Measurements from ENCODE around the gene MRPL34.

MRPL34 gene

GRCh38 chr19:17351815-17352435 is 46.3 kb downstream of the MRPL34 start:
- DNase-seq (ENCODE audit: insufficient read length, low spot score) (no peak), FAIRE-seq (no peak)
- TF ChIP-seq, protein P1, sequence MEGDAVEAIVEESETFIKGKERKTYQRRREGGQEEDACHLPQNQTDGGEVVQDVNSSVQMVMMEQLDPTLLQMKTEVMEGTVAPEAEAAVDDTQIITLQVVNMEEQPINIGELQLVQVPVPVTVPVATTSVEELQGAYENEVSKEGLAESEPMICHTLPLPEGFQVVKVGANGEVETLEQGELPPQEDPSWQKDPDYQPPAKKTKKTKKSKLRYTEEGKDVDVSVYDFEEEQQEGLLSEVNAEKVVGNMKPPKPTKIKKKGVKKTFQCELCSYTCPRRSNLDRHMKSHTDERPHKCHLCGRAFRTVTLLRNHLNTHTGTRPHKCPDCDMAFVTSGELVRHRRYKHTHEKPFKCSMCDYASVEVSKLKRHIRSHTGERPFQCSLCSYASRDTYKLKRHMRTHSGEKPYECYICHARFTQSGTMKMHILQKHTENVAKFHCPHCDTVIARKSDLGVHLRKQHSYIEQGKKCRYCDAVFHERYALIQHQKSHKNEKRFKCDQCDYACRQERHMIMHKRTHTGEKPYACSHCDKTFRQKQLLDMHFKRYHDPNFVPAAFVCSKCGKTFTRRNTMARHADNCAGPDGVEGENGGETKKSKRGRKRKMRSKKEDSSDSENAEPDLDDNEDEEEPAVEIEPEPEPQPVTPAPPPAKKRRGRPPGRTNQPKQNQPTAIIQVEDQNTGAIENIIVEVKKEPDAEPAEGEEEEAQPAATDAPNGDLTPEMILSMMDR (IDR thresholded peaks at IDR 0.05; ENCODE audit: insufficient read depth, missing control alignments), result no peak

DNA sequence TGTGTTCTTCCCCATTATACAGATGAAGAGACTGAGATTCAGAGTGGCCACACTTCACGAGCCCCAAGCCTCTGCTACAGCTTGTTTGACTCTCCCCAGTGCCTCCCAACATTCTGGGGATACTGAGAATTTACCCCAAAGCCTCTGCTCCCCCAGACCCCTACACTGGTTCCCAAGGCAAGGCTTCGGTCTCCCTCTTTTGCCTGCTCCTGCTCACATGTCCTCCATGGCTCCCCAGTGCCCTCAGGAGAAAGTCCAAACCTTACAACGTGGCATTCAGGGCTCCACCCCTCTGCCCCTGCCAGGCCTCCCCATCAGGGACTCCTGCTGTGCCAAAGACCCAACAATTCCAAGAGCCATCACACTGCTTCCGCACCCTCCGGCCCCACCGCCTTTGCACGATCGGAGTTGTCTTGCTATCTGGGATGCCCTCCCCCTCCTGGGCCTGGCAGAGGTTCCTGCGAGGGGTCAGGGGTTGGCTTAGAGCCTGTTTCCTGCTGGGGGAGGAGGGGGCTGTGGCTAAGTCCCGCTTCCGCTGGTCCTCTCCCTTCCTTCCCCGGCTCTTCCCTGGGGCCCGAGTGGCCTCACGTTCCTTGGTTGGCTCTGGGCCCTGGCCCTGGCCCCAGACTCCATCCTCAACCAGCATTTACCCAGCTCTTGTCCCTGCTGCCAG is 47.1 kb downstream of the MRPL34 start:
- DNase-seq (ENCODE audit: insufficient read length, low spot score) (no peak), FAIRE-seq (no peak)
- TF ChIP-seq, protein P1 (IDR thresholded peaks at IDR 0.05; ENCODE audit: insufficient read depth, missing control alignments), result no peak

DNA sequence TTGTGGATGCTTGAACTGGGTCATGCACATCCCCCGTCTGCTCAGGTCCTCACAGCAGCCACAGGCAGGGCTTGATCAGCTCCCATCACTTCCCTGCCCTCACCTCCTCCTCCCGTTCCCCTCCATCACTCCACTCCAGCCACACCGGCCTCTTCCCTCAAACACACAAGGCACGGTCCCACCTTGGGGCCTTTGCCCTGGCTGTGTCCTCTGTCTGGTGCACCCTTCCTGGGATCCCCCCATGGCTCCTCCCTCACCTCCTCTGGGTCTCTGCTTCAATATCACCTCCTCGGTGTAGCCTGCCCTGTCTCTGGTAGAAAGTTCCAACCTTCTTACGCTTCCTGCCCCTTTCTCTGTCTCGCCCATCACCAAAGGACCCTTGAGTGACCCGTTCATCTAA is 47.7 kb downstream of the MRPL34 start:
- TF ChIP-seq, protein P1 (IDR thresholded peaks at IDR 0.05; ENCODE audit: insufficient read depth, missing control alignments), result no peak
- no peak for DNase-seq (ENCODE audit: insufficient read length, low spot score)
- no peak for FAIRE-seq
